A673 (cell line): ENCODE measurements around the gene SNTA1.

Experiments
- CTCF ChIP-seq: fragments of 300-800, 200-600 bp; sonication (generic); conservative IDR thresholded peaks from 2 replicates; pipeline ENCODE4 v1.5.1; 2017; ENCODE audit warnings: low read depth, mild to moderate bottlenecking, antibody characterized with exemption, low read length, moderate library complexity, mixed read lengths
- EZH2 ChIP-seq: fragments of 200-600 bp; sonication (generic); IDR thresholded peaks from 2 replicates; pipeline ENCODE4 v1.6.1; 2017; ENCODE audit warnings: borderline replicate concordance, low read depth, mild to moderate bottlenecking, mixed read lengths, antibody characterized with exemption, low read length; ENCODE audit not compliant: poor library complexity, severe bottlenecking

GRCh38 chr20:33477386-33478234, 34.0 kb upstream of the SNTA1 start:
- TF ChIP-seq EZH2 (no peak), CTCF (no peak)
